Upper lobe of left lung (tissue), 4 donors: ENCODE measurements around the gene CTRL.

Experiments used
- EP300 ChIP-seq, 4 donors: sonication (generic); formaldehyde crosslinking; IDR thresholded peaks; one replicate each; pipeline ENCODE4 v1.5.1; 2017; ENCODE audit warnings: antibody characterized with exemption in 4 of 4, control low read depth in 2 of 4
- POLR2AphosphoS5 ChIP-seq, 2 donors: sonication (generic); formaldehyde crosslinking; IDR thresholded peaks; one replicate each; pipeline ENCODE4 v1.5.1; 2017; ENCODE audit warnings: antibody characterized with exemption in 2 of 2
- TF ChIP-seq, protein P1 (sequence below), 6 experiments: fragments of 450-650 bp in 4 of 6; fragments of 200-600 bp in 2 of 6; sonication (generic) in 2 of 6; IDR thresholded peaks; one replicate each; pipeline ENCODE4 v1.5.1; 2016 to 2019; ENCODE audit warnings: antibody characterized with exemption in 6 of 6

DNA sequence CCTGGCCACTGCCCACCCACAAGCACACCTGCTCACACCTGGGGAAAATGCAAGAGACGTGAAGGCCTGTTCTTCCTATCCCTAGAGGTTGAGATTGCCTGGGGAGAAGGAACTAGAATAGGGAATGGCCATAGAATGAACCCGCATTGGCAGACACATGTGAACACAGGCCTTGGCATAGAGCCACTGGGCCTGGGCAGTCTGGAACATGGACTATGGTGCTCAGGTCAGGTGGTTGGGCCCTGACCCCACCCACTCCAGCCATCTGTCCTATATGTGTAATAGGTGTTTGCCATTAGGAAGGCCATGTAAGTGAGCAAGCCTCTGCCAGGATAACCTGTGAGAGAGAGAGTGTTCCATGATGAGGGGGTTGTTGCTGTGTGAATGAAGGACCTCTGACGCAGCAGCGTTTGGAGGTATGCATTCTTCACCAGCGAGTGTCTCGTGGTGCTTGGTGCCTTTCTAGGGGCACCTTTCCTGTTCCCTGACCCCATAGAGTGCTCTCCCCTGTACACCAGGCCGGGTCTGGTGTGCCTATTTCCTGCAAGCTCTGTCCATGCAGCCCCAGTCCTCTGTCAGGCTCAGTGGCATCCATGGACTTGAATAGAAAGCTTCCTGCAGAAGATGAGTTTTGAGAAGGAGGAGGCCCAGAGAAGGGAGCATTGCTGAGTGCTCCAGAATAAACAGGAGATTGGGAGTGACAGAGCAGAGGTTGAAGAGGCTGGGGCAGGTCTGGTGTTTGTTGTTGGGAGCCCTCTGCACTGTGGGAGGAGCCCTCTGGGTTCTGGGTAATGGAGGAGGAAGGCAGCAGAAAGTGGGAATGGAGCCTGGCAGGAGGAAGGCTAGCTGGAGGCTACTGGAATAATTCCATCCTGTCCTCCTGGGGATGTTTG, 15.6 kb downstream of the CTRL start:
- TF ChIP-seq, protein P1, sequence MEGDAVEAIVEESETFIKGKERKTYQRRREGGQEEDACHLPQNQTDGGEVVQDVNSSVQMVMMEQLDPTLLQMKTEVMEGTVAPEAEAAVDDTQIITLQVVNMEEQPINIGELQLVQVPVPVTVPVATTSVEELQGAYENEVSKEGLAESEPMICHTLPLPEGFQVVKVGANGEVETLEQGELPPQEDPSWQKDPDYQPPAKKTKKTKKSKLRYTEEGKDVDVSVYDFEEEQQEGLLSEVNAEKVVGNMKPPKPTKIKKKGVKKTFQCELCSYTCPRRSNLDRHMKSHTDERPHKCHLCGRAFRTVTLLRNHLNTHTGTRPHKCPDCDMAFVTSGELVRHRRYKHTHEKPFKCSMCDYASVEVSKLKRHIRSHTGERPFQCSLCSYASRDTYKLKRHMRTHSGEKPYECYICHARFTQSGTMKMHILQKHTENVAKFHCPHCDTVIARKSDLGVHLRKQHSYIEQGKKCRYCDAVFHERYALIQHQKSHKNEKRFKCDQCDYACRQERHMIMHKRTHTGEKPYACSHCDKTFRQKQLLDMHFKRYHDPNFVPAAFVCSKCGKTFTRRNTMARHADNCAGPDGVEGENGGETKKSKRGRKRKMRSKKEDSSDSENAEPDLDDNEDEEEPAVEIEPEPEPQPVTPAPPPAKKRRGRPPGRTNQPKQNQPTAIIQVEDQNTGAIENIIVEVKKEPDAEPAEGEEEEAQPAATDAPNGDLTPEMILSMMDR (IDR thresholded peaks at IDR 0.05): no peak
- no peak for TF ChIP-seq POLR2AphosphoS5 (IDR thresholded peaks at IDR 0.05)
- no peak for TF ChIP-seq EP300 (IDR thresholded peaks at IDR 0.05)
